Colonic mucosa (tissue), 4 donors: ENCODE measurements around the gene MRPS25. TPM values are rescaled to one million over a fixed set of nuclear protein-coding genes. Genes with fewer than 3 reads are reported as not detected.

Experiments used
- DNase-seq: peaks from one replicate; pipeline ENCODE4 v3.0.0-alpha.2; 2020
- H3K27ac ChIP-seq: fragments of 200-600 bp; one replicate; pipeline ENCODE4 v1.8.0; 2021
- H3K27me3 ChIP-seq: fragments of 200-600 bp; one replicate; pipeline ENCODE4 v1.8.0; 2021
- H3K36me3 ChIP-seq: fragments of 200-600 bp; one replicate; pipeline ENCODE4 v1.8.0; 2021
- H3K4me1 ChIP-seq: fragments of 200-600 bp; one replicate; pipeline ENCODE4 v1.8.0; 2021; ENCODE audit warnings: mild to moderate bottlenecking
- H3K4me3 ChIP-seq: fragments of 200-600 bp; one replicate; pipeline ENCODE4 v1.8.0; 2021
- H3K9ac ChIP-seq, 2 donors: one replicate each; pipeline ENCODE4 v1.7.0; 2013; ENCODE audit warnings: control low read depth in 2 of 2, low read depth in 2 of 2, low read length in 2 of 2
- H3K9me3 ChIP-seq: fragments of 200-600 bp; one replicate; pipeline ENCODE4 v1.8.0; 2021
- intact Hi-C: fragments of 100-400 bp; cut with DNase I; formaldehyde crosslinking; loops from one replicate; pipeline ENCODE4 v1.14.1; 2022
- total RNA-seq, 2 donors: library from RNA; stranded (reverse); fragmentation: NEBNext Ultra II Directional in 1 of 2; extraction: Animal tissue kit (Norgen Biotek cat#: 25700) in 1 of 2; gene quantifications; one replicate each; pipeline ENCODE4 v1.2.1, GENCODE V29; 2021
- TF ChIP-seq, protein P1 (sequence below): fragments of 200-600 bp; IDR thresholded peaks from one replicate; pipeline ENCODE4 v1.8.0; 2022; ENCODE audit warnings: antibody characterized with exemption, mild to moderate bottlenecking
- donor health status: healthy.
- donor health status: DM: no; HTN: no; CAD: no.
- donor health status: DM: no; HTN: no; CAD: no.

Gene MRPS25
- total RNA-seq, 2 donors from 2014 or later = 53.3 to 117 TPM

DNA sequence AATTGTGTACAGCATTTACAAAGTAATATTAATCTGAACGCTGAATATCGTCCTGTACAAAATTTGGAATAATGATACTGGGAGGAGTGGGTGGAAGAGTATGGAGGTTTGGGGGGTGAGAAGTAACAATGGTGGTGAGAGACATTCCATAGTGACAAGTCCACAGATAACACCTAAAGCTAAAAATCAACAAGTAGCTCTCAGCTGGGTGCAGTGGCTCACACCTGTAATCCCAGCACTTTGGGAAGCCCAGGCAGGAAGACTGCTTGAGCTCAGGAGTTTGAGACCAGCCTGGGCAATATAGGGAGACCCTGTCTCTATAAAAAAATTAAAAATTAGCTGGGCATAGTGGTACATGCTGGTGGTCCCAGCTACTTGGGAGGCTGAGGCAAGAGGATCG lies 5.1 kb downstream of the MRPS25 start:
- no peak overlapping the region for H3K9ac ChIP-seq
- H3K9me3 ChIP-seq = no peaks in the 10 kb centered on the region
- no peak overlapping the region for H3K27ac ChIP-seq
- intact Hi-C loops = no loop called here
- TF ChIP-seq, protein P1, sequence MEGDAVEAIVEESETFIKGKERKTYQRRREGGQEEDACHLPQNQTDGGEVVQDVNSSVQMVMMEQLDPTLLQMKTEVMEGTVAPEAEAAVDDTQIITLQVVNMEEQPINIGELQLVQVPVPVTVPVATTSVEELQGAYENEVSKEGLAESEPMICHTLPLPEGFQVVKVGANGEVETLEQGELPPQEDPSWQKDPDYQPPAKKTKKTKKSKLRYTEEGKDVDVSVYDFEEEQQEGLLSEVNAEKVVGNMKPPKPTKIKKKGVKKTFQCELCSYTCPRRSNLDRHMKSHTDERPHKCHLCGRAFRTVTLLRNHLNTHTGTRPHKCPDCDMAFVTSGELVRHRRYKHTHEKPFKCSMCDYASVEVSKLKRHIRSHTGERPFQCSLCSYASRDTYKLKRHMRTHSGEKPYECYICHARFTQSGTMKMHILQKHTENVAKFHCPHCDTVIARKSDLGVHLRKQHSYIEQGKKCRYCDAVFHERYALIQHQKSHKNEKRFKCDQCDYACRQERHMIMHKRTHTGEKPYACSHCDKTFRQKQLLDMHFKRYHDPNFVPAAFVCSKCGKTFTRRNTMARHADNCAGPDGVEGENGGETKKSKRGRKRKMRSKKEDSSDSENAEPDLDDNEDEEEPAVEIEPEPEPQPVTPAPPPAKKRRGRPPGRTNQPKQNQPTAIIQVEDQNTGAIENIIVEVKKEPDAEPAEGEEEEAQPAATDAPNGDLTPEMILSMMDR = no peak
- DNase-seq = no peak
- peaks cover 8% of the 10 kb centered on the region for H3K4me1 ChIP-seq
- H3K4me3 ChIP-seq = no peak overlapping the region
- H3K36me3 ChIP-seq = peaks cover 9% of the 10 kb centered on the region
- H3K27me3 ChIP-seq = no peaks in the 10 kb centered on the region

DNA sequence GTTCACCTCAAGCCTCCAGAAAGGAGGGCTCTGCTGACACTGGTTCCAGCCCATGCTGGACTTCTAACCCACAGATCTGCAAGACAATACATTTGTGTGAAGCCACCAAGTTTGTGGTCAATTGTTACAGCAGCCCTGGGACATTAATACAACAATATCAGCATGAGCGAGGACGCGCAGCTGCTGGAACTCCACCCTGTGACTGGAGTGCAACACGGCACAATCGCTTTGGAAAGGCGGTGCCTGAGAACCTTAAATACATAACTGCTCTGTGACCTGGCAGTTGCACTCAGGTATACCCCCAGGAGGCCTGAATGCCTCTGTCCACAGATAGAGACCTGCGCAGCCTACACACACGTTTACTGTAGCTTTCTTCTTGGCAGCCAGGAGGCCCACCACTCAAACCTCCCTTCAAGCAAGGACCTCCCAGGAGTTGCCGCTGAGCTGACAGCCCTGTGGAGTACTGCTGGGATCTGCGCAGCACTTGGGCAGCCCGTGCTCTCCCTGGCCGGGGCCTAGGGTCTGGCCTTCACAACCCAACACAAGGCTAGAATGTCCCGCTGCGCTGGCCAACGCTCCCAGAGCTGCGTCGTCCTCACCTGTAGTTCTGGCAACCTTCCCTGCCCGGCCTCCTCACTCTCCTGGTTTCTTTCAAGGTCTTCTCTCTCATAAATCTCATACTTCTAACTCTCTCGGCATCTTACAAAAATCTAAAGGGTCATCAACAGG lies 8.3 kb downstream of the MRPS25 start:
- Histone ChIP-seq H3K4me1 (no peaks in the 10 kb centered on the region), H3K4me3 (no peak overlapping the region), H3K27ac (no peak overlapping the region), H3K9me3 (no peaks in the 10 kb centered on the region), H3K36me3 (peaks cover 9% of the 10 kb centered on the region), H3K9ac (no peak overlapping the region), H3K27me3 (no peaks in the 10 kb centered on the region)
- DNase-seq = no peak
- intact Hi-C loops = no loop called here
- TF ChIP-seq, protein P1 = no peak

DNA sequence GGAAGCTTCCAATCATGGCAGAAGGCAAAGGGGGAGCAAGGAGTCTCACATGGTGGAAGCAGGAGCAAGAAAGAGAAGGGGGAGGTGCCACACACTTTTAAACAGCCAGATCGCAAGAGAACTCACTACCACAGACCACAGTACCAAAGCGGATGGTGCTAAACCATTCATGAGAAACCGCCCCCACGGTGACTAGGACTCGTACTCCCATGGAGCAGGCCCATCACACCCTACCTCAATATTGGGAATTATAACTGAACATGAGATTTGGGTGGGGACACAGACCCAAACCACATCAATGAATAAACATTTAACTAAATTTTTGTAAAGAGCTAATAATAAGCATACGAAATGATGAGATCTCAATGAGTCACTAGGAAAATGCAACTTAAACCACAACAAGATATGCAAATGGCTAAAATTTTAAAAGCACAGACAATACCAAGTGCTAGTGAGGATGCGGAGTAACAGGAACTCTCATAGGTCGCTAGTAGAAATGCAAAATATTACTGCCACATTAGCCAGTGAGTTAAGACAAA lies 10.0 kb downstream of the MRPS25 start:
- Histone ChIP-seq H3K4me3 (no peak overlapping the region), H3K9me3 (no peaks in the 10 kb centered on the region), H3K27ac (no peak overlapping the region), H3K36me3 (peaks cover 14% of the 10 kb centered on the region), H3K4me1 (no peaks in the 10 kb centered on the region), H3K9ac (no peak overlapping the region), H3K27me3 (no peaks in the 10 kb centered on the region)
- TF ChIP-seq, protein P1 = no peak
- no peak for DNase-seq
- intact Hi-C loops = no loop called here

DNA sequence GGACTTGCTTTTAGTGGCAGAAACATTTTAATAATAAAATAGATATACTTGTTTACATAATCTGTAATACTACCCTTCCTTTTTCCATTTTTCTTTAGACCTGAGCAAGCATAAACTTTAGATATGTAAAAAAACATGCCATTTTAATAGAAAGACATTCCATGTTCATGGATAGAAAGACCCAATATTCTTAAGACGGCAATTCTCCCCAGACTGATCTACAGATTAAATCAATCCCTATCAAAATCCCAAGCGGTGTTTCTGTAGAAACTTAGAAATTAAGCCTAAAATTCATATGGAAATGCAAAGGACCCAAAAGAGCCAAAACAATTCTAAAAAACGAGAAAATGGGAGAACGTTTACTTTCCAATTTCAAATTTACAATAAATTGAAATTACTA lies 11.6 kb downstream of the MRPS25 start:
- H3K4me1 ChIP-seq = no peaks in the 10 kb centered on the region
- H3K27ac ChIP-seq = no peak overlapping the region
- no peaks in the 10 kb centered on the region for H3K9me3 ChIP-seq
- no peak overlapping the region for H3K4me3 ChIP-seq
- no peak for DNase-seq
- intact Hi-C loops = no loop called here
- peaks cover 20% of the 10 kb centered on the region for H3K36me3 ChIP-seq
- TF ChIP-seq, protein P1 = no peak
- H3K9ac ChIP-seq = no peak overlapping the region
- no peaks in the 10 kb centered on the region for H3K27me3 ChIP-seq

DNA sequence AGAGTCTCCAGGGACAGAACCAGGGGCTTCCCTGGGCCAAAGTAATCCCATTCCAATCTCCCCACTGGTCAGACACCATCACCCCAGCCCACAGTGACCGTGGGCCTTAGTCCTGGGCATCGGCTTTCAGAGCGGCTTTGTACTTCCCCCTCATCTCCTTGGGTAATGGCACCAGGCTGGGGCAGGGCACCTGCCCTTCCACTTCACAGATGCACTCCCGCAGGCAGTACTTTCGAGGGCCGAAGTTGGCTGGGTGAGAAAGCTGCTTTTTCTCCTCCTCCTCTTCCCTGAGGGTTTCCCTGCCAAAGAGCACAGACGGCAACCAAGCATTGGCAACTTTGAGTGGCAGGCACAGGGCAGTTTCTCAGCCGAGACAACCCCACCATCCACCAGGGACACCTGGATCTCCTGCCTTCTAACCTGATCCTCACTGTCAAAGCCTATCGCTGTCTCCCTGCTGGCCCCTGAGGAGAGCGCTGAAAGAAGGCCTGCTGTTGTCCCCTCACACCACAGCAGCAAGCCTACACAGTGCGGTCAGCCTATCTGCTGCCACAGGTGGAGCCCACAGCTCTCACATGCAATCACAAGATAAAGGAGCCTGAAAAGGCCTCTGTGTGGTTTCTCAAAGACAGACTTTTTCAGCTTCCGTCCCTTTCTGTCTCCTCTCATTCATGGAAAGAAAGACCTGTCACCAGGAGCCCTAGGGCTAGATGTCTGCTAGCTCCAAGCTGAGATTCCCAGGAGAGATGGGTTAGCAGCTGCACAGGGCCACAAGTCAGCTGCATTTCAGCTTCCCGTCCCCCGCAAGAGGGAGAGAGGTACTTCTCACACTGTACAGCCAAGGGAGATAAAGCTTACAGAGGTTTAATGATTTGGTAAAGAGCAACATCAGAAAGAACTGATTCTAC lies 12.5 kb downstream of the MRPS25 start:
- H3K4me1 ChIP-seq = no peaks in the 10 kb centered on the region
- H3K27ac ChIP-seq = no peak overlapping the region
- H3K4me3 ChIP-seq = no peak overlapping the region
- no peak for DNase-seq
- TF ChIP-seq, protein P1 = no peak
- no peaks in the 10 kb centered on the region for H3K9me3 ChIP-seq
- H3K9ac ChIP-seq = no peak overlapping the region
- no peaks in the 10 kb centered on the region for H3K27me3 ChIP-seq
- peaks cover 20% of the 10 kb centered on the region for H3K36me3 ChIP-seq
- intact Hi-C loops = no loop called here
